GM12878 (cell line): ENCODE data around the gene S100A3. TPM values are rescaled to one million over a fixed set of nuclear protein-coding genes. Genes with fewer than 3 reads are reported as not detected.

Source experiments
- ATAC-seq: fragments of 200-7000 bp; cut with Tn5 transposase; 3 replicates; pipeline ENCODE4 v1.9.1; 2020; ENCODE audit warnings: mild to moderate bottlenecking, moderate library complexity
- BruUV-seq: library from RNA; stranded (reverse); fragments of 400-500 nt; replicated peaks from 2 replicates; lab custom pipeline; 2021; lab: Mats Ljungman, UMichigan
- CTCF ChIA-PET: fragments of 300-600 bp; sonication (Branson Sonifier 250); formaldehyde crosslinking; extraction: SDS; loops from one replicate; lab custom pipeline; 2021; ENCODE audit warnings: inconsistent platforms; lab: Yijun Ruan, JAX
- POLR2A ChIA-PET: fragments of 350-600 bp; formaldehyde crosslinking; extraction: SDS; loops from one replicate; lab custom pipeline; 2021; ENCODE audit warnings: inconsistent platforms; lab: Charles Lee
- RAD21 ChIA-PET: fragments of 300-600 bp; sonication (Branson Sonifier 250); formaldehyde crosslinking; loops from one replicate; lab custom pipeline; 2023; ENCODE audit warnings: antibody characterized with exemption; ENCODE audit not compliant: unreplicated experiment; lab: Charles Lee
- SMC1A ChIA-PET: fragments of 300-600 bp; sonication (Branson Sonifier 250); formaldehyde crosslinking; loops from one replicate; lab custom pipeline; 2023; ENCODE audit not compliant: unreplicated experiment, uncharacterized antibody; lab: Charles Lee
- DNase-seq: peaks from one replicate; pipeline ENCODE4 v3.0.0-alpha.2; 2011; ENCODE audit warnings: low read depth, low spot score
- FAIRE-seq: peaks from 3 replicates; lab custom pipeline; 2011; peaks lifted over from hg19 to GRCh38; lab: Jason Lieb, UNC
- H2AFZ ChIP-seq: 2 replicates; pipeline ENCODE4 v1.6.0; 2011; ENCODE audit warnings: low read depth, low read length, control low read depth; ENCODE audit not compliant: control insufficient read depth
- H3K27ac ChIP-seq: 2 replicates; pipeline ENCODE4 v1.5.1; 2011; ENCODE audit warnings: control low read depth; ENCODE audit not compliant: control insufficient read depth, insufficient read depth
- H3K27me3 ChIP-seq, 2 experiments: replicated peaks in 1 of 2; 2 replicates each; pipeline versions ENCODE4 v1.6.0 to v1.6.1; 2011; ENCODE audit warnings: low read length in 1 of 2; ENCODE audit not compliant: control insufficient read depth in 2 of 2, insufficient read depth in 2 of 2
- H3K36me3 ChIP-seq, 2 experiments: 2 replicates each; pipeline ENCODE4 v1.5.1; 2011; ENCODE audit warnings: low read length in 1 of 2; ENCODE audit not compliant: control insufficient read depth in 2 of 2, insufficient read depth in 2 of 2
- H3K4me1 ChIP-seq: 2 replicates; pipeline ENCODE4 v1.6.1; 2011; ENCODE audit warnings: mild to moderate bottlenecking, low read length, moderate library complexity, mixed read lengths; ENCODE audit not compliant: control insufficient read depth, insufficient read depth
- H3K4me2 ChIP-seq: 2 replicates; pipeline ENCODE4 v1.6.0; 2011; ENCODE audit warnings: control low read depth; ENCODE audit not compliant: control insufficient read depth, insufficient read depth
- H3K4me3 ChIP-seq: fragments of 200-600 bp; sonication (generic); 2 replicates; pipeline ENCODE4 v1.5.1; 2016
- H3K79me2 ChIP-seq: 2 replicates; pipeline ENCODE4 v1.6.0; 2011; ENCODE audit warnings: low read length; ENCODE audit not compliant: control insufficient read depth, insufficient read depth
- H3K9ac ChIP-seq: 2 replicates; pipeline ENCODE4 v1.8.0; 2011; ENCODE audit warnings: low read length, control low read depth, mixed read lengths; ENCODE audit not compliant: control insufficient read depth, insufficient read depth
- H3K9me3 ChIP-seq: replicated peaks from 3 replicates; pipeline ENCODE4 v1.5.1; 2011; ENCODE audit warnings: mild to moderate bottlenecking, low read length; ENCODE audit not compliant: control insufficient read depth, insufficient read depth
- H4K20me1 ChIP-seq: 2 replicates; pipeline ENCODE4 v1.6.0; 2011; ENCODE audit not compliant: control insufficient read depth, insufficient read depth
- BCL3 ChIP-seq: IDR thresholded peaks from 2 replicates; pipeline ENCODE4 v1.6.1; 2011; ENCODE audit warnings: borderline replicate concordance, low read depth, mild to moderate bottlenecking, moderate library complexity, low read length; ENCODE audit not compliant: insufficient read depth, poor library complexity, severe bottlenecking
- BHLHE40 ChIP-seq, 2 experiments: fragments of 450-650 bp in 1 of 2; IDR thresholded peaks; 2 replicates each; pipeline ENCODE4 v1.6.1; 2011 to 2017; ENCODE audit warnings: low read depth in 2 of 2, borderline replicate concordance in 1 of 2, improper control_type of control experiment in 1 of 2, low read length in 1 of 2, mild to moderate bottlenecking in 1 of 2
- CHD4 ChIP-seq: fragments of 200-600 bp; sonication (generic); IDR thresholded peaks from 2 replicates; pipeline ENCODE4 v1.6.1; 2016; ENCODE audit warnings: mild to moderate bottlenecking
- IRF5 ChIP-seq: fragments of 450-650 bp; IDR thresholded peaks from 2 replicates; pipeline ENCODE4 v1.6.1; 2017; ENCODE audit warnings: borderline replicate concordance
- MAX ChIP-seq: IDR thresholded peaks from 2 replicates; pipeline ENCODE4 v1.6.1; 2012; ENCODE audit warnings: low read depth, low read length, improper control_type of control experiment
- MYC ChIP-seq: IDR thresholded peaks from 2 replicates; pipeline ENCODE4 v1.6.1; 2011; ENCODE audit warnings: mild to moderate bottlenecking, low read length, moderate library complexity, inconsistent platforms; ENCODE audit not compliant: insufficient read depth, insufficient replicate concordance, insufficient read length, severe bottlenecking
- NBN ChIP-seq: fragments of 450-650 bp; IDR thresholded peaks from 2 replicates; pipeline ENCODE4 v1.6.1; 2016
- NFXL1 ChIP-seq: fragments of 450-650 bp; IDR thresholded peaks from 2 replicates; pipeline ENCODE4 v1.6.1; 2017; ENCODE audit warnings: antibody characterized with exemption, mild to moderate bottlenecking, borderline replicate concordance
- NR2C1 ChIP-seq: fragments of 450-650 bp; IDR thresholded peaks from 2 replicates; pipeline ENCODE4 v1.6.1; 2017; ENCODE audit warnings: antibody characterized with exemption, mild to moderate bottlenecking, moderate library complexity
- RELB ChIP-seq: fragments of 450-650 bp; IDR thresholded peaks from 2 replicates; pipeline ENCODE4 v1.6.1; 2017; ENCODE audit warnings: low read depth, mild to moderate bottlenecking, moderate library complexity
- STAT1 ChIP-seq: fragments of 450-650 bp; conservative IDR thresholded peaks from 2 replicates; pipeline ENCODE4 v1.6.1; 2014; ENCODE audit warnings: antibody characterized with exemption, mild to moderate bottlenecking
- TARDBP ChIP-seq: IDR thresholded peaks from 2 replicates; pipeline ENCODE4 v1.6.1; 2016; ENCODE audit warnings: borderline replicate concordance
- YBX1 ChIP-seq: fragments of 450-650 bp; IDR thresholded peaks from 2 replicates; pipeline ENCODE4 v1.6.1; 2016; ENCODE audit warnings: antibody characterized with exemption
- ZBED1 ChIP-seq: IDR thresholded peaks from 2 replicates; pipeline ENCODE4 v1.6.1; 2016; ENCODE audit warnings: borderline replicate concordance
- ZBTB4 ChIP-seq: fragments of 450-650 bp; formaldehyde crosslinking; IDR thresholded peaks from 2 replicates; pipeline ENCODE4 v1.4.0; 2022; ENCODE audit warnings: mild to moderate bottlenecking, moderate library complexity
- ZNF207 ChIP-seq: fragments of 450-650 bp; IDR thresholded peaks from 2 replicates; pipeline ENCODE4 v1.6.1; 2014; ENCODE audit warnings: antibody characterized with exemption, mild to moderate bottlenecking, borderline replicate concordance
- WGBS: methylation state at CpG from one replicate; pipeline ENCODE4 v1.1.6; 2016; ENCODE audit warnings: low lambda C conversion rate; ENCODE audit not compliant: insufficient replicate concordance, insufficient coverage; ENCODE audit errors: missing lambda C conversion rate; 5-methylcytosine and 5-hydroxymethylcytosine counted together
- in situ Hi-C: fragments of 300-500 bp; cut with MboI; formaldehyde crosslinking; loops from 9 replicates; pipeline ENCODE4 v1.14.3; 2018; ENCODE audit warnings: mixed read lengths
- intact Hi-C: fragments of 100-400 bp; cut with micrococcal nuclease; formaldehyde crosslinking; loops from one replicate; pipeline ENCODE4 v1.14.2; 2022; ENCODE audit not compliant: unreplicated experiment
- polyA plus RNA-seq, 11 experiments: library from polyadenylated mRNA; depleted of rRNA in 4 of 11; unstranded in 6 of 11; stranded (reverse) in 5 of 11; fragments of >200 nt; fragmentation: Nextera tagmentation in 4 of 11; fragmentation: Illumina TruSeq in 1 of 11; extraction: Ambion mirVana in 4 of 11; extraction: Trizol in 1 of 11; gene quantifications; 1 replicate in 1 of 11; 2 replicates in 10 of 11; pipeline versions ENCODE4 v1.2.1 to v1.2.3, GENCODE V29; 2011 to 2016; ENCODE audit warnings: inconsistent platforms in 2 of 11, missing spikeins in 2 of 11, low read depth in 1 of 11
- total RNA-seq, 4 experiments: library from RNA; depleted of rRNA in 3 of 4; stranded (reverse); fragments of >200 nt in 3 of 4; fragmentation: Illumina TruSeq in 1 of 4; extraction: Trizol in 1 of 4; gene quantifications; 2 replicates each; pipeline versions ENCODE4 v1.2.1 to v1.2.3, GENCODE V29; 2013 to 2021

Gene S100A3
- total and polyA plus RNA-seq, 10 of the 15 experiments (the other 5 are each of a cell fraction or from before 2014, with no cell fraction given), result 0.32 to 0.45 TPM; not detected in 8

GRCh38 chr1:153513666-153514065, 35.4 kb downstream of the S100A3 start:
- ATAC-seq (no peak), DNase-seq (no peak), FAIRE-seq (no peak)
- Histone ChIP-seq H3K27me3 (no peaks in the 10 kb centered on the region), H3K9me3 (no peaks in the 10 kb centered on the region), H4K20me1 (no peaks in the 10 kb centered on the region), H3K9ac (no peak overlapping the region), H3K27ac (no peak overlapping the region), H3K4me2 (no peak overlapping the region), H3K36me3 (no peaks in the 10 kb centered on the region), H2AFZ (no peak overlapping the region), H3K79me2 (no peaks in the 10 kb centered on the region), H3K4me3 (no peak overlapping the region), H3K4me1 (no peaks in the 10 kb centered on the region)
- in situ Hi-C loops (no loop called here), intact Hi-C loops (loop anchor here (5.0 kb wide), 2 partner anchors 159 to 234 kb away; partner anchors contain the start of gene ILF2)
- 56% methylated on average over 7 of the region's 7 CpGs for WGBS
- TF ChIP-seq MAX, result no peak
- no peak for TF ChIP-seq NR2C1
- TF ChIP-seq NFXL1, result no peak
- no peak for TF ChIP-seq YBX1
- no peak for TF ChIP-seq IRF5
- TF ChIP-seq MYC, result no peak
- TF ChIP-seq ZBED1, result no peak
- no peak for TF ChIP-seq ZBTB4 (CRISPR knock-in tag)
- TF ChIP-seq ZNF207, result no peak
- TF ChIP-seq NBN, result no peak
- TF ChIP-seq RELB, result no peak
- no peak for TF ChIP-seq BHLHE40 (IDR thresholded peaks at IDR 0.05; ENCODE audit: borderline replicate concordance in 1 of 2, low read depth in 2 of 2, low read length in 1 of 2)
- TF ChIP-seq BCL3, result no peak
- no peak for TF ChIP-seq TARDBP
- TF ChIP-seq CHD4, result no peak
- TF ChIP-seq STAT1, result no peak
- RAD21 ChIA-PET, result interaction anchor here (1.0 to 1.2 kb wide), 2 partner anchors 51 to 758 kb away, joined by 3 to 4 read pairs; no protein-coding TSS in a partner anchor
- SMC1A ChIA-PET, result interaction anchor here (1.1 kb wide), 1 partner anchor 55 kb away, joined by 3 read pairs; no protein-coding TSS in a partner anchor
- CTCF ChIA-PET, result interaction anchor here (0.5 to 4.5 kb wide), 3 partner anchors 18 to 627 kb away, joined by 3 to 31 read pairs (median 3); no protein-coding TSS in a partner anchor
- POLR2A ChIA-PET, result interaction anchor here (0.5 kb wide), 1 partner anchor 122 kb away, joined by 5 read pairs; no protein-coding TSS in a partner anchor
- no TSS peak for BruUV-seq
